ENCODE results near the gene ZNF385B.
A peak's percentile ranks its signal among the peaks of the same experiment; 100 is the strongest.

Gene ZNF385B

DNA sequence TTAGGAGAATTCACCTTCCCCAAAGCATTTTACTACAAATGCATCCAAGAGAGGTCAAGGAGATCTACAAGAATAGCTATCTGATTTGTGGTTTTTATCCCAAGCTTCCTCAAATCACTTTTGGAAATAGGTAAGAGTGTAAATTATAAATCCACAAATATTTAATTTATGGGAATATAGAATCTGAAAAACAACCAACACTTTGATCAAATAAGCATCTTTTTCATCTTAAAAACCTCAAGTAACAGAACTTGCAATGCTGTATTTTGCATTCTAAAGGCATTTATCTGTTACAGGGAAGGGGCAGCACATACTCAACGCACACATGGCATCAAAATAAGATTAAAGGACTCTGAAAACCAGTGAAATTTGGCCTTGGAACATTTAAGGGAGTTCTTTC is 1.9 kb downstream of the ZNF385B start:
- peaks cover 6 to 16% (median 12%) of the 10 kb centered on the region in 10 experiments; a peak in 17 of 20 replicates for H3K4me1 ChIP-seq

DNA sequence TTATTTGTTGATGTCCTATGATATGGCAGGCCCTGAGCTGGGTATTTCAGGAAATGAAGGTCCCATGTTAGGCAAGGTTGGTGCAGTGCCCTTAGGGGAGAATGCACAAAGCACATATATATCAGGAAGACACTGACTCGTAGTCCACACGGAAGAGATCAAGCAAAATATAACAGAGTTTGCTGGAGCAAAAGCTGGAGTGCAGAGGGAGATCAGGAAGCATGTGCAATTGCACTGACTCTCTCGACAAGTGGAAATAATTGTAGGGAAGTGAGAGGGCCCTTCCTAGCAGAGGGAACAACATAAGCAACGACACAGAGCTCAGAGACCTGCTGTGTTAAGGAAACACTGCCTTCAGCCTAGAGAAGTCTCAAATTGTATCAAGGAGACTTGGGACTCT is 4.2 kb downstream of the ZNF385B start:
- Histone ChIP-seq H3K36me3 (no peaks in the 10 kb centered on the region), H3K27ac (no peak overlapping the region), H3K4me3 (no peak overlapping the region), H3K4me2 (no peak overlapping the region), H3K9ac (no peak overlapping the region), H4K20me1 (peaks cover 0 to 20% (median 7%) of the 10 kb centered on the region in 11 experiments; a peak in 8 of 22 replicates), H3K4me1 (peaks cover 6 to 16% (median 12%) of the 10 kb centered on the region in 10 experiments; a peak in 17 of 20 replicates), H3K27me3 (peaks cover 39 to 52% (median 46%) of the 10 kb centered on the region in 11 experiments), H3K9me3 (replicated peaks in 1 of 11) (no peaks in the 10 kb centered on the region)
- no peak for TF ChIP-seq Cebpa-rat (IDR thresholded peaks at IDR 0.05)

More for the DNA sequence above, 1.9 kb downstream of the ZNF385B start:
- H3K27me3 ChIP-seq = peaks cover 55 to 73% (median 66%) of the 10 kb centered on the region in 11 experiments
- no peak overlapping the region for H3K9ac ChIP-seq
- no peak for TF ChIP-seq Cebpa-rat (IDR thresholded peaks at IDR 0.05)
- no peak overlapping the region for H3K27ac ChIP-seq
- no peak overlapping the region for H3K4me2 ChIP-seq
- peaks cover 0 to 20% (median 7%) of the 10 kb centered on the region in 11 experiments; a peak in 8 of 22 replicates for H4K20me1 ChIP-seq
- H3K36me3 ChIP-seq = no peaks in the 10 kb centered on the region
- no peak overlapping the region for H3K4me3 ChIP-seq
- H3K9me3 ChIP-seq (replicated peaks in 1 of 11) = no peaks in the 10 kb centered on the region; a peak in 1 of 22 replicates

DNA sequence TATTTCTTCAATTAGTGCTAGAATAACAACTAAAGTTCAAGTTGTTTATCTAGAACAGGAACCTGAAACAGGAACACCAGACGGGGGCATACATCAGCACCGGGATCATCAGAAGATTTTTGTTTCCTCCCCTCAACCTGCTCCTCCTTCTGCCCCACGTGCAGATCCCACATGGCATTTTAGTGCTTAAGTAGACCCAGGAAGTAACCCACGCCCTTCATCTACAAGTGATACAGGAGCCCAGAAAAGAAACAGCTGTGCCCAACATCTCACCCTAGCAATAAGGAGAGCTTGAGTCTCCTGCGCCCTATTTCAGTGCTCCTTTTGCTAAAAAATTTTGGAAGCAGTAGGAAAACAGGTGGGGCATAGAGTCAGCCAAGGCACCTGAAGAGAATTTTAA is 5.2 kb downstream of the ZNF385B start:
- peaks cover 0 to 9% (median 5%) of the 10 kb centered on the region in 10 experiments; a peak in 12 of 20 replicates for H3K4me1 ChIP-seq
- no peaks in the 10 kb centered on the region for H3K9me3 ChIP-seq (replicated peaks in 1 of 11)

DNA sequence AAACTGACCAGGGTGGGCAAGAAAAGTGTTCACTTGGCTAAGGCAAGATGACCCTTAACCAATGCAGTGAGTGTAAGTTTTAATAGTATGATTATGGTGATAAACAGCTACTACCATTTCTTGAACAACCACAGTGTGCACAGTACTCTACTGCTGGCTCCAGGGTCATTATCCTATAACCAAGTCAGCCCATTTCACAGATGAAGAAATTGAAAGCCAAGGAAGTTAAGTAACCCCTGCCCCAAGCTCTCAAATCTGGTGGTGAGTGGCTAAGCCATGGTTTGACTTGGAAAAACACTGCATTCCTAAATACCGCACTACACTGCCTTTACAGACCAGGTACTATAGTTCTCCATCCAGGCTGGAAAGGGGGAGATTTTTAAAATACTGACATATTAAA is 5.7 kb downstream of the ZNF385B start:
- no peak overlapping the region for H3K4me3 ChIP-seq
- TF ChIP-seq Cebpa-rat (IDR thresholded peaks at IDR 0.05) = no peak
- H4K20me1 ChIP-seq = peaks cover 0 to 9% (median 0%) of the 10 kb centered on the region in 11 experiments; a peak in 4 of 22 replicates
- no peaks in the 10 kb centered on the region for H3K9me3 ChIP-seq (replicated peaks in 1 of 11)
- H3K36me3 ChIP-seq = no peaks in the 10 kb centered on the region
- peaks cover 23 to 36% (median 30%) of the 10 kb centered on the region in 11 experiments for H3K27me3 ChIP-seq
- no peak overlapping the region for H3K9ac ChIP-seq
- peaks cover 0 to 4% (median under 1%) of the 10 kb centered on the region in 10 experiments; a peak in 3 of 20 replicates for H3K4me1 ChIP-seq
- no peak overlapping the region for H3K4me2 ChIP-seq
- no peak overlapping the region for H3K27ac ChIP-seq

More for the DNA sequence above, 5.2 kb downstream of the ZNF385B start:
- Histone ChIP-seq H3K4me2 (0 out of 22 replicates have a peak overlapping the region, but pooled peaks of 1 of the 11 experiments have one; percentile 10), H3K4me3 (no peak overlapping the region), H4K20me1 (peaks cover 0 to 15% (median 4%) of the 10 kb centered on the region in 11 experiments; a peak in 8 of 22 replicates), H3K36me3 (no peaks in the 10 kb centered on the region), H3K27me3 (peaks cover 29 to 41% (median 36%) of the 10 kb centered on the region in 11 experiments), H3K9ac (no peak overlapping the region), H3K27ac (no peak overlapping the region)
- TF ChIP-seq Cebpa-rat (IDR thresholded peaks at IDR 0.05) = no peak

DNA sequence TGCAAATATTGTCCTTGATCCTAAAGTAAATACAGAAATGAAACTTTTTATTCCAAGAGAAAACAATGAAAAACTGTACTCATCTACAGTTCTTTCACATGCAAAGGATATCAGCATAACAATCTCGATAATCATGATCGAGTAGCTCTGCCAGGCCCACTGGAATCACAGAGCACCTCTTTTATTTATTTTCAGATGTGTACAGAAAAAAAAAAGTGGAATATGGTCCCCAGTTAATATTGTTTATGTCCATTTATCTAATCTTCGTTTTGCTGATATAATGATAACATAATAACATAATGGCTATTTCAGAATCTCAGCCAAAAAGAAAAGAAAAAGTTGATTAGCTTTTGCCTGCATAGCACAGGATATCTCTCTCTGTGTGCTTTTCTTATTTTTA is 6.5 kb downstream of the ZNF385B start:
- 0 out of 22 replicates have a peak, but pooled peaks cover 0 to 1% (median 0%) of the 10 kb centered on the region in 11 experiments for H4K20me1 ChIP-seq
- no peak overlapping the region for H3K4me2 ChIP-seq
- no peak overlapping the region for H3K4me3 ChIP-seq
- no peak overlapping the region for H3K9ac ChIP-seq
- H3K9me3 ChIP-seq (replicated peaks in 1 of 11) = no peaks in the 10 kb centered on the region
- peaks cover 16 to 28% (median 22%) of the 10 kb centered on the region in 11 experiments for H3K27me3 ChIP-seq
- no peaks in the 10 kb centered on the region; a peak in 1 of 20 replicates for H3K4me1 ChIP-seq
- no peaks in the 10 kb centered on the region for H3K36me3 ChIP-seq
- TF ChIP-seq Cebpa-rat (IDR thresholded peaks at IDR 0.05) = no peak
- H3K27ac ChIP-seq = no peak overlapping the region

DNA sequence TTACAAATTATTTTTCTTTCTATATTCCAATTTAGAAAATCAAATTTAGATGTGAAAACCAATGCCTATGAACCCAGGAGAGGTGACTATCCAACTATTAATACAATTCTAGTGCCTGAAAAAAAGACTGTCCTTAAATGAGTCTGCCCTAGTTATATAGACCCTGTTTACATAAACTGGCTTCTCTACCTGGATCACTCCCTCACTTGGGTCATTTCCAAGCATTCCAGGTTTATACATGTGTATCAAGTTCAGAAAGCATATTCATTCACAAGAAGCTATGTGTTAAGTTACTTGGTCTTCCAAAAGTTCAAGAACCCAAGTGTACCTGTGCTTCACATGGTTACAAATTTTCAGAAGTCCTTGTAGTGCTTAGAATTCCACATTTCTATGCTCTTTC is 8.3 kb downstream of the ZNF385B start:
- Histone ChIP-seq H3K9me3 (replicated peaks in 1 of 11) (no peaks in the 10 kb centered on the region), H3K27me3 (peaks cover 0 to 10% (median 5%) of the 10 kb centered on the region in 11 experiments; a peak in 13 of 22 replicates), H4K20me1 (no peaks in the 10 kb centered on the region), H3K4me1 (no peaks in the 10 kb centered on the region; a peak in 1 of 20 replicates), H3K9ac (no peak overlapping the region), H3K4me3 (no peak overlapping the region), H3K4me2 (no peak overlapping the region), H3K27ac (no peak overlapping the region), H3K36me3 (no peaks in the 10 kb centered on the region)
- TF ChIP-seq Cebpa-rat (IDR thresholded peaks at IDR 0.05) = no peak

DNA sequence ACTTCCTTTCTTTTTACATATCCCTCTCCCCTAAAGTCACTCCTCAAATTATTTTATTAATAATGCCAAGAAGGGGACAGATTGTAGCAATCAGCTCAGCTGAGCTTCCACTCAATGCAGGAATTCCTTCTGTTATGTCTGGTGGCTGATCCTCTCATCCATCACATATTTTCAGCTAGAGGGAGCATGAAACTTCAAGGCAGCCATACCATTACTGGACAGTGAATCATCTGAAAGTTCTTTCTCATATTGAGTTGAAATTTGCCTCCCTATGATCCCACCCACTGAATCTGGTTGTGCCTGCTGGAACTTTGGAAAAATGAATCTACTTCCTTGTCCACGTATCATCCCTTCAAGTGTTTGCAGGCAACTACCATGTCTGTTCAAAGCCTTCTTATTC is 11.2 kb downstream of the ZNF385B start:
- H3K4me3 ChIP-seq = no peak overlapping the region
- no peak overlapping the region for H3K27ac ChIP-seq
- no peak for TF ChIP-seq Cebpa-rat (IDR thresholded peaks at IDR 0.05)
- H3K27me3 ChIP-seq = no peaks in the 10 kb centered on the region
- no peak overlapping the region for H3K9ac ChIP-seq
- H3K9me3 ChIP-seq (replicated peaks in 1 of 11) = no peaks in the 10 kb centered on the region
- no peaks in the 10 kb centered on the region for H3K4me1 ChIP-seq
- H3K4me2 ChIP-seq = no peak overlapping the region
- H4K20me1 ChIP-seq = no peaks in the 10 kb centered on the region
- no peaks in the 10 kb centered on the region for H3K36me3 ChIP-seq

DNA sequence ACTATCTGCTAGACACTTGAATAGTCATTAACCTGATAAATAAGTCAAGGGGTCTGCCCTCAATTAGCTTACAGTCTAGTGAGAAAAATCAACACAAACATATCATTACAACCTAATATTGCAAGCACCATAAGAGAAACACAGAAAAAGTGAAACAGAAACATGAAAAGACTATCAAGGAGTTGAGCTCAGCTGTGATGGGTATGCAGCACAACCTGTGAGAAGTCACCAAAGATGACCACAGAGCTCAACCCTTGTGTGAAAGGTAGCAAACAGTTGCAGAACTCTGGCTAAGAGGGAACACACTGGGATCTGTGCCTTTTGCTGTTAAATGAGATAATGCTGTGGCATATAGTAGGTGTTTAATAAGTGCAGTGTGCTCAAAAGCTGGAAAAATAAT is 11.7 kb downstream of the ZNF385B start:
- no peak overlapping the region for H3K4me2 ChIP-seq
- no peaks in the 10 kb centered on the region for H3K27me3 ChIP-seq
- H3K4me1 ChIP-seq = no peaks in the 10 kb centered on the region
- no peaks in the 10 kb centered on the region for H3K36me3 ChIP-seq
- no peak for TF ChIP-seq Cebpa-rat (IDR thresholded peaks at IDR 0.05)
- H4K20me1 ChIP-seq = no peaks in the 10 kb centered on the region
- H3K9me3 ChIP-seq (replicated peaks in 1 of 11) = no peaks in the 10 kb centered on the region
- no peak overlapping the region for H3K9ac ChIP-seq
- no peak overlapping the region for H3K4me3 ChIP-seq
- no peak overlapping the region for H3K27ac ChIP-seq

DNA sequence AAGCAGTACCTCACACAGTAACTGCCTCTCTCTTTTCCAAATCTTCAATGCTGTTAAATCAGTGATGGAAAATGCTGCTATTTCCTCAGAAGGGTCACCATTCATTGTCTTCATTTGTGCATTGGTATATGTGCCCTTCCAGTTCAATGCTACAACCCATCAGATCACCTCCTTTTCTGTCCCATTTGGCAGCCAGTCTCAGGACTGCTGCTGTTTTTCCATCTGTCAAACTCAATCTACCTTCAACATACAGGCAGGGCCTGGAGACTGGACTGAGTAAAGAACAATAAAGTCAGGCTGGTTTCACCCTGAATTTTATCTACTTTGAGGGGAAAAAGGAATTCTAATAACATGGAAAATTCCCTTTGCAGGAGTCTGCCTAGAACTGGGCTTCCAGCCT is 17.9 kb downstream of the ZNF385B start:
- Histone ChIP-seq H3K9me3 (replicated peaks in 1 of 11) (no peaks in the 10 kb centered on the region), H3K9ac (no peak overlapping the region), H3K4me1 (peaks cover 0 to 6% (median 0%) of the 10 kb centered on the region in 10 experiments; a peak in 1 of 20 replicates), H4K20me1 (no peaks in the 10 kb centered on the region), H3K4me2 (no peak overlapping the region), H3K27ac (no peak overlapping the region), H3K27me3 (no peaks in the 10 kb centered on the region), H3K4me3 (no peak overlapping the region), H3K36me3 (no peaks in the 10 kb centered on the region)
- TF ChIP-seq Cebpa-rat (IDR thresholded peaks at IDR 0.05) = no peak
